ENCODE results near the gene CLCN3.
"Not testable (repeated sequence)": the region's sequence is repeated elsewhere in the genome, so short reads cannot be mapped to it uniquely, and the experiment has no call there.

Gene CLCN3

DNA sequence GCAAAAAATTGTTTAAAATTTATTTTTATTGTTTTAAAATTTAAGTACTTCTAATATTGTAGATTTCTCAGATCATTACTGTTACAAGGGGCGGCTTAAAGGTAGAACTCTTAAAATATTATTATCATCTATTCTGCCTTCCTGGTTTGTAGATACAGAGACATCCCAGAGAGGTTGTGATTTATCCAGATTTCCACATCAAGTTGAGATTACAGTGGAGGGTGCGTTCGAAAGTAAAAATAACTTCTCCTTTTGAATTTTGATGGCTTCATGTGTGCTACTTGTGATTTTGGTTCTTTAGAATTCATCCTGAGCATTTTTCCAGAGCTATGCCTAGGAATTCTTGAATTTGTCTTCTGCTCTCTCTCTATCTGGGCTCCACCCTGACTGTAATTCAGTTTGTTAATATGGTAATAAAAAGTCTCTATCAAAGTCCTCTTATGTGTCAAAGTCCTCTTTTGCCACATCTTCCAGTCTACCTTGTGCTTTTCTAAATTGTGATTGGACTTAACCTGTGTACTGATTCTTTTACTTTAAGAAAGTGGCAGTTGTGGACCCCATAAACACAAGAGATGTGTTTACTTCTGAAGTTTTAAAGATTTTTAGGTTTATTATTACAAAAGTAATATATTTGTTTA lies 37.2 kb downstream of the CLCN3 start:
- no peak for DNase-seq (ENCODE audit: low spot score)

- no peak for DNase-seq (ENCODE audit: low spot score)
Observed at GRCh38 chr4:169658196-169658595, 37.8 kb downstream of the CLCN3 start.

DNA sequence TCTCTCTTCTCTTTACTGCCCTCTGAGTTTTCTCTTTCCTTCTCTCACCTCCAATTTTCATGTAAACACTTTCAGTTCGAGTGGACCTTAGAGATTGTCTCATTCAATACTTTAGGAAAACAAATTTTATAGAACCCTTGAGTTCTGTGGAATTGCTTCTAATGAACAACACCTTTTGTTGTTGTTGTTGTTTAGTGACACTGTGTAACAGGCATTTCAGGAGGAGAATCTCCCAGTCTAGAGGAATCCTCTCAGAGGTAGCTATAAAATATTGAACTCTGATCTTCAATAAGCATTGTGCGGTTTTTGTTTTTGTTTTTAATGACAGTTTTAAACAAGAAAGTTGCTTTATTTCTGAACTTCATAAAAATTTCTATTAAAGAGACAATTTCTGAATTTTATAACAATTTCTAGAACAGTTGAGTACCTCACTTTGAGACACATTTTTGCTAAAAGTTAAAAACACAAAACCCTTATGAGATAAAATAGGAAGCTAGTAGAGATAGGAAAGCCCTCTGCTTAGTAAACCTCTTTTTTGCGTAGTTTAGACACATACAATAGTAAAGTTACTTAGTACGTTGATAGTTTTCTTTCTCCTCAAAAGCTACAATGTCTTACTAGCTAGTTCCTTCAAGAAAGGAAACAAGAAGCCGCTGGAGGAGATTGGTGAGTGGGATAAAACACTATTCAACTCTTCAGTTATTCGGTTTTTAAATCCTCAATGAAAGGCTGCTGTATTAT lies 38.8 kb downstream of the CLCN3 start:
- DNase-seq (ENCODE audit: low spot score), result no peak

DNA sequence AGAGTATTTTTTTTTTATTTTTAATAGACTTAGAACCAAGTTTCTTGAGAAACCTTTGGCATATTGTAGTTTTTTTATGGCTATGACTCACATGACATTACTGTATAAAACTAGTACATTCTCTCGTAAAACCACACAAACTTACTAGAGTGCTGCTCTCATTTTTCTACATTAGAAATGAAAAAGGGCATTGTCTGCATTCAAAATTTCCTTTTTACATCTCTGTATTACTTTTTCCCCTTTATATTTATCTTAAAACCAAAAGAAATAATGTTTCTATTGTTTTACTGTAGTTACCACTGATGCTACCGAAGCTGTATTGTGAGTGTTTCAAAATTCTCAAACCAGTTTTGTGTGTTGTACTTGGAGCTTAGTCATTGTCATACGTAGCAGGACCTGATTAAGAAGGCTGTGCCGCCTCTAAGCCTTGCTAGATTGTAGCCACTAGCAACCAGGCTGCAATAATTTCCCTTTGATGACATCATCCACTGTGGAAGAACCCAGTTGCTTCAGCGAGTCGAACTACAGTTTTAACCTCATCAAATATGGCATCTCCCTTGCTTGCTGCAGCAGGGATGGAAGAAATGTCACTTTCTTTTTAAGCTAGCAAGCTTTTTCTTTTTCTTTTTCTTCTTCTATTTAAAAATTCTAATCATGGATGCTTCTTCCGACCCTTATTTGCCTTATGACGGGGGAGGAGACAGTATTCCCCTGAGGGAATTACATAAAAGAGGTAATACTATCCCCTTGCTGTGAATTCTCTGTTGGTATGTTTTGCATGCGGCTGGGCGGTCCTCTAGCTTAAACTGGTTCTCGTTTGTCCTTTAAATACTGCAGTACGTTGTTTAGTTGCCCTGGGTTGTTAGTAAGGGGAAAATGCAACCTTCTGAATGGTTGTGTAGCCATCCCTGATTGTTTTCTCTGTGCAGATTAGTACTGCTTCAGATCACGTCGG lies 39.6 kb downstream of the CLCN3 start:
- DNase-seq (ENCODE audit: low spot score), result peak; percentile 93

- DNase-seq (ENCODE audit: low spot score), result no peak
Observed at GRCh38 chr4:169660929-169661328, 40.6 kb downstream of the CLCN3 start.

DNA sequence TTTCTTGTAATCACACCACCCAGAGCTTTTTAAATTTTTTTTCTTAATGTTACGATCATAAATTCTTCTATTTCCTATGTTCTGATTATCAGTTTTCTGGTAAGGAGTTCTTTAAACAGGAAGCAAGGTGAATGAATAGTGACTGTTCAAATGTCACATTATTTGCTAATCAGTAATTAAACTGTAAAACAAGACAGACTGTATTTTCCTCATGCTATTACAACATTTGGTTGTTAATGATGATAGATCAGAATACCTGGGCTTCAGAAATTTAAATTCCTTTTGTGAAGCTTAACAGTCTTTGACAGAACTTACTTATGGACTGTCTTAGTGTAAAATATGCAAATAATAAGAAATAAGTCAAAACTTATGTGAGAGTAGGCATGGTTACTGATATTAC lies 41.4 kb downstream of the CLCN3 start:
- no peak for DNase-seq (ENCODE audit: low spot score)

GRCh38 chr4:169662206-169662605 lies 41.8 kb downstream of the CLCN3 start:
- DNase-seq (ENCODE audit: low spot score), result no peak

- no peak for DNase-seq (ENCODE audit: low spot score)
Observed at GRCh38 chr4:169663402-169663801, 43.0 kb downstream of the CLCN3 start.

DNA sequence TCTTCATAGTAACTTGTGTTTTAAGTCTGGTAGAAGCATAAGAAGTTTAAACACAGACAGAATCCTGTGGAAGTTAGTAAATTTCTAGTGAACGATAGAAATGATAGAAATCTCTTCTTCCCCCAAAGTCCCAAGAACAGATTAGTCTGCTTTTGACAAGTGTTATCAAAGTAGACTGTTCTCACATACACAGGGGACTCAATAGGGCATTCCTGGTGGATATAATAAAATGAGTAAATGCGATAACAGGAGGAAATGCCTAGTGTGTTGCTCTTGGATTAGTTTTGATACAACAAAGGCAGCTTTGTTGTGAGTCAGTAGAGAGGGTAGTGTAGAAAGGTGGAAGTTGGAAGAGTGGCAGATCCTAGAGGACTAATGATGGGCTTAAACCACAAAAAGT lies 43.5 kb downstream of the CLCN3 start:
- no peak for DNase-seq (ENCODE audit: low spot score)

DNA sequence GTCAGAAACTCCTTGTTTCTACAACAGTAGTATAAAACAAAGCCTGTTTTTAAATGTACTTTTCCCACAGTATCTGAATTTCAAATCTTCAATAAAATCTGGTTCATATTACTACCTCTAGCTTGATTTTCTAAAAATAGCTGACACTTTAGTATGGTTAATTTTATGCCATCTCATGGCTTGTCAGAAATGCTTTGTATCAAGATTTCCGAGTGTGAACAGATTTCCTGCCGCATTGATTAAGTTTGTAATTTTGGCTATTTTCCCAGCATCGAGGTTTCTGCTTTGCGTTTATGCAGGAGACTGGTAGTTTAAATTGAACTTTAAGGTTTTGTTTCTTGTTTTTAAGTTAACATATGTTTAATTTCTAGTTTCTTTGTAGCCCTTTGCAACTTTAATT lies 44.2 kb downstream of the CLCN3 start:
- DNase-seq (ENCODE audit: low spot score), result no peak

GRCh38 chr4:169665046-169665737 lies 44.8 kb downstream of the CLCN3 start:
- no peak for DNase-seq (ENCODE audit: low spot score)

DNA sequence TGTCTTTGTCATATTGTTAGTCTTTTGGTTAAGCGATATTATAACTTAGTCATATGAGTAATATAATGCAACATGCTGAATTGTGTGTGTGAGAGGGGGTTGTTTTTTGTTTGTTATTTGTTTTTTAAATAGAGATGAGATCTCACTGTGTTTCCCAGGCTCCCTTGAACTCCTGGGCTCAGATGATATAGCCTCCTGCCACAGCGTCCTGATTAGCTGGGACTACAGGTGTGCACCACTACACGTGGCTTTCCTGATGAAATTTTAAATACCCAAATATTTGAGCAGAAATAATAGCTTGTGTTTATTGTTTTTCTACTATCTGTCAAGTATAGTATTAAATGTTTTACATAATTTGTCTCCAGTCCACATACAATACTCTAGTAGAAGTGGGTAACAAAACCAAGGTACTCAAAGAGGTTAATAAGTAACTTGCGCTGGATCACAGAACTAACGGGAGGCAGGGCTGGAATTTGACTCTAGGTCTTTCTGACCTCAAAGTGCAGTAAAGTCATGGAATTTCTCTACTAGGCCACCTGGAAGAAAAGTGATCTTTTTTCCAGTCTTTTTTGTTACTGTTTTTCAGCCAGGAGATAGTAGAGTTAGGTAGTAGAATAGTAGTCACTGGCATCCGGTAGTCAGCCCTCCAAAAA lies 47.8 kb downstream of the CLCN3 start:
- DNase-seq (ENCODE audit: low spot score), result no peak

DNA sequence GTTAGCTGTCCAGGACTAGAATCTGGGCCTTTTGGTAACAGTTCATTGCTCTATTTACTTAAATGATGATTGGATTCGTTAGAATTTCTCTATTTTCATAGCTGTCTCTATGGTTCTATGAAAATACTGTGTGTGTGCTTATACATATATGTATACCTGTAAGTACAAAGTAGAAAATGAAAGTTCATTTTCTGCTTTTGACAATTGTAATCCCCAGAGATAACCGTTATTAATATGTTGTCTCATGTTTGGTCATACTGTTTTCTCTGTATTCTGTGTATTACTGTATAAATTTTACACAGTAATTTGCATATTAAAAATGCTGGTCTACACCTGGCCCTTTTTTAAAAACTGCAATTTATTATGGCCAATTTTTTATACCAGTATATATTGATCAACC lies 55.4 kb downstream of the CLCN3 start:
- no peak for DNase-seq (ENCODE audit: low spot score)

- no peak for DNase-seq (ENCODE audit: low spot score)
Observed at GRCh38 chr4:169677150-169677748, 56.9 kb downstream of the CLCN3 start.

DNA sequence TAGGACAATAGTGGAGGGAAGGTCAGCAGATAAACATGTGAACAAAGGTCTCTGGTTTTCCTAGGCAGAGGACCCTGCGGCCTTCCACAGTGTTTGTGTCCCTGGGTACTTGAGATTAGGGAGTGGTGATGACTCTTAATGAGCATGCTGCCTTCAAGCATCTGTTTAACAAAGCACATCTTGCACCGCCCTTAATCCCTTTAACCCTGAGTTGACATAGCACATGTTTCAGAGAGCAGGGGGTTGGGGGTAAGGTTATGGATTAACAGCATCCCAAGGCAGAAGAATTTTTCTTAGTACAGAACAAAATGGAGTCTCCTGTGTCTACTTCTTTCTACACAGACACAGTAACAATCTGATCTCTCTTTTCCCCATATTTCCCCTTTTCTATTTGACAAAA lies 58.1 kb downstream of the CLCN3 start:
- not testable (repeated sequence) for DNase-seq (ENCODE audit: low spot score)

GRCh38 chr4:169678951-169679591 lies 58.7 kb downstream of the CLCN3 start:
- not testable (repeated sequence) for DNase-seq (ENCODE audit: low spot score)

DNA sequence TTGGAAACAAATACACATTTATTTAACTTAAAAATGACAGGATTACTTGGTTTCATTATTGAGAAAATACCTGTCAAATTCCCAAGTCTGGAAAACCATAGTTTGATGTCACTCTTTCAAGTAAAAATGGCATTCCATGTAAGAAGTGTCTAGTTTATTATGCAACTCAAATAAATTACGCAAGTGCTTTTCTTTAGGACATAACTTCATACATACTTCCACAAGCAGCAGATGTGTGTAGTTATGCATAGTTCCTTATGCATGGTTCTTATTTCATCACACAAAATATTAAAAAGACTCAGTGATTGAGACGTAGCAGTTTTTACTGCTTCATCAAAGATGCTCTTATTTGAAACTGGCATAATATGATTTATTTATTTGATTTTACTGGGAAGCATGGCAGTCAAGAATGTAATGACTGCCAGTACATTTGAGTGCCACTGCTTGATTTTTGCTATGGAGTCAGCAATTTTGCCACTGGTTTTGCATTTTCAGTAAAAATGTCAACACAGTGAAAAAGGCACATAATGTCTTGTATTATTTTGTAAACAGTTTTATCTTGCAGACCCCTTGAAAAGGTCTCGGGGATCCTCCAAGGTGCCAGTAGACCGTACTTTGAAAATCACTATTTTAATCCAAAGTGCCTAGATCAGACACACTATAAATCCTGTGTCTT lies 62.1 kb downstream of the CLCN3 start:
- no peak for DNase-seq (ENCODE audit: low spot score)

GRCh38 chr4:169689681-169690080 lies 69.3 kb downstream of the CLCN3 start:
- no peak for DNase-seq (ENCODE audit: low spot score)

GRCh38 chr4:169690787-169691186 lies 70.4 kb downstream of the CLCN3 start:
- no peak for DNase-seq (ENCODE audit: low spot score)

- no peak for DNase-seq (ENCODE audit: low spot score)
Observed at GRCh38 chr4:169698331-169698730, 78.0 kb downstream of the CLCN3 start.

All from Ammon's horn (tissue), 1 donor.